AG09309 (cell line): Measurements from ENCODE around the gene PAF1.

Source experiments
- DNase-seq: peaks from one replicate; pipeline ENCODE4 v3.0.0-alpha.2; 2010; ENCODE audit warnings: low read depth
- H3K4me3 ChIP-seq: 2 replicates; pipeline ENCODE4 v1.5.1; 2011; ENCODE audit warnings: mild to moderate bottlenecking, low read depth, low read length, moderate library complexity; ENCODE audit not compliant: control insufficient read depth
- CTCF ChIP-seq: IDR thresholded peaks from 2 replicates; pipeline ENCODE4 v1.5.1; 2011; ENCODE audit warnings: mild to moderate bottlenecking, low read depth, low read length, inconsistent platforms; ENCODE audit not compliant: insufficient read depth, control insufficient read depth; ENCODE audit errors: missing control alignments

PAF1 gene

GRCh38 chr19:39351537-39352064, 39.3 kb downstream of the PAF1 start:
- no peak for DNase-seq
- no peak for TF ChIP-seq CTCF
- no peak overlapping the region for H3K4me3 ChIP-seq

DNA sequence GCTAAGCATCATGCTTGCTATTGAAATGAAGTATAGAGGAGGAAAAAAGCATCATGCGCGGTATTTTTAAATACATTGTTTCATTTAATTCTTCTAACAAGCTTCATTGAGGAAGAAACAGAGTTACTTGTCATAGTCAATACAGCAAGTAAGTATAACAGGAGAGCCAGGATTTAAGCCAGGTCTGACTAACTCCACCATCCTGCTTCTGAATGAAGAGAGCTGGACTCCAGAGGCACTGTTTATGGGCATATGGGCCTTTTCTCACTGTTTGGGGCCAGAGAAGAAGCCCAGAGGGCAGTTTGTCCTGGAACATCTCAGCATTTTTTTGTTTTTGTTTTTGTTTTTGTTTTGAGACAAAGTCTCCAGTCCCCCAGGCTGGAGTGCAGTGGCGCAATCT, 40.8 kb downstream of the PAF1 start:
- H3K4me3 ChIP-seq, result no peak overlapping the region
- no peak for DNase-seq

GRCh38 chr19:39349326-39349725, 41.6 kb downstream of the PAF1 start:
- no peak for DNase-seq
- no peak overlapping the region for H3K4me3 ChIP-seq
- TF ChIP-seq CTCF, result no peak

More for the DNA sequence above, 40.8 kb downstream of the PAF1 start:
- no peak for TF ChIP-seq CTCF

- TF ChIP-seq CTCF, result no peak
- no peak overlapping the region for H3K4me3 ChIP-seq
- DNase-seq, result no peak
These were observed 43.4 kb downstream of the PAF1 start for GRCh38 chr19:39347332-39348164.

DNA sequence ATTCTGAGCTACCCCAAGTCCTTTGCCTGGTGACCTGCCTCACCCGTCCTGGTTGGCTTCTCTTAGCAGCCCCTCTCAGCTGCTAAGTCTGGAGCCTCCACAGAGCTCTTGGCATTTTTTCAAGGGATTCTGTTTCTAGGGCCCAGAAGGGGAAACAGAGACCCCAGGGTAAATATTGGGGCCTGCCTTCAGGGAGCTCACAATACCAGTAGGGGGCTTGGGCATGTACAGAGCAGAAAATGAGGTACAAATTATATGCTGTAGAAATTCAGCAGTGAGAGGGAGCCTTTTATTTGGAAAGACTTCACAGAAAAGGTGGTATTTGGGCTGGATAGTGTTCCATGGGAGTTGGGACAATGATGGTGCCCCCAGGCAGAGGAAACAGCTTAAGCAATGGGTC, 45.0 kb downstream of the PAF1 start:
- TF ChIP-seq CTCF, result peak; percentile 12
- no peak overlapping the region for H3K4me3 ChIP-seq
- DNase-seq, result no peak

DNA sequence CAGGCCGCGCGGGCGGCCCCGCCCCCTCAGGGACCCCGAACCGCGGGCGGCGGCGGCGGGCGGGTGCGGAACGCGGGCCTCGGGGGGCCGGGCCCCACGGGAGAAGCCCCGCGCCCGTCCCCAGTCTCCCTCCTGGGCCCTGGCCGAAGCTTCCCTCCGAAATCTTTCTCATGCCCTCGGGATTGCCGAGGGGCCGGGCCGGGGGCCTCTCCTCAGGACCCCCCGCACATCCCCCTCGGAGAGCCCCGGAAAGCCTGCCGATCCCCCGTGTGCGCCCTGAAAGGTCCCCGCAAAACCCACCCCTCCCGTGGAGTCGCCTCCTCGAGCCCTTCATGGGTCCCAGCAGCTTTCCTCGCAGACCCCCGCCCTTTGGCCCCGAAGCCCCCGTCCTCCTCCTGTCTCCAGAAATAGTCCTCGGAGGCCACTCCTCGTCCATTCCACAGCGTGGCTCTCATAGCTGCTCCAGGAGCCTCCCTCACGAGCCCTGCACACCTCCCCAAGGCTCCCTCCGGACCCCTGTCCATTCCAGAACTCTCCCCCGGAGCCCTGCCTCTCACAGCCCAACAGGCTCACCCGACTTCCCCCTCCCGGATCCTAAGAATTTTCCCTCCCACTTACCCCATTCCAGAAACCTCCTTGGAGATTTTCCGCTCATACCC, 48.1 kb downstream of the PAF1 start:
- peak overlapping the region; percentile 99 for H3K4me3 ChIP-seq
- no peak for DNase-seq
- no peak for TF ChIP-seq CTCF
